ENCODE data around the gene ITPK1.

ITPK1 gene

GRCh38 chr14:93026339-93026738, 89.4 kb downstream of the ITPK1 start (continued):
- TF ChIP-seq ZNF19 (tag by site-specific recombination; IDR thresholded peaks at IDR 0.05; ENCODE audit: low read depth), result no peak

- CTCF ChIA-PET, result no interaction called here
- Histone ChIP-seq H3K36me3 (ENCODE audit: control insufficient read depth in 2 of 2, insufficient read depth in 1 of 2, low read length in 2 of 2) (no peaks in the 10 kb centered on the region), H3K4me1 (ENCODE audit: control insufficient read depth, insufficient read depth, low read length) (no peaks in the 10 kb centered on the region), H3K4me3 (ENCODE audit: low read depth, low read length) (no peak overlapping the region), H3K27ac (ENCODE audit: extremely low read depth, low read depth, low read length) (no peak overlapping the region), H3K9me3 (ENCODE audit: control insufficient read depth, insufficient read depth, low read depth, low read length) (no peaks in the 10 kb centered on the region)
- TF ChIP-seq ZNF174 (tag by site-specific recombination; IDR thresholded peaks at IDR 0.05) (no peak), ZNF335 (tag by site-specific recombination; conservative IDR thresholded peaks at IDR 0.05) (no peak), ZBTB7A (tag by site-specific recombination; IDR thresholded peaks at IDR 0.05; ENCODE audit: low read depth) (no peak), TRIM28 (IDR thresholded peaks at IDR 0.05; ENCODE audit: borderline replicate concordance, low read length) (no peak), ZBTB17 (tag by site-specific recombination; IDR thresholded peaks at IDR 0.05) (no peak), ZNF830 (tag by site-specific recombination; IDR thresholded peaks at IDR 0.05; ENCODE audit: low read depth) (no peak), ZNF146 (tag by site-specific recombination; IDR thresholded peaks at IDR 0.05) (no peak), ZNF221 (tag by site-specific recombination; IDR thresholded peaks at IDR 0.05; ENCODE audit: borderline replicate concordance) (no peak), ZNF843 (tag by site-specific recombination; IDR thresholded peaks at IDR 0.05) (no peak), ZNF214 (tag by site-specific recombination; IDR thresholded peaks at IDR 0.05; ENCODE audit: borderline replicate concordance) (no peak), ZBTB8A (tag by site-specific recombination; IDR thresholded peaks at IDR 0.05) (no peak), ZNF488 (tag by site-specific recombination; IDR thresholded peaks at IDR 0.05) (no peak), KLF8 (tag by site-specific recombination; IDR thresholded peaks at IDR 0.05) (no peak), ZNF677 (tag by site-specific recombination; IDR thresholded peaks at IDR 0.05) (no peak), ZFHX2 (tag by site-specific recombination; conservative IDR thresholded peaks at IDR 0.05) (no peak), ZNF292 (tag by site-specific recombination; IDR thresholded peaks at IDR 0.05; ENCODE audit: borderline replicate concordance, low read depth) (no peak), ZNF596 (tag by site-specific recombination; IDR thresholded peaks at IDR 0.05) (no peak)
- POLR2A ChIA-PET, result no interaction called here
Observed at GRCh38 chr14:93025055-93025454, 90.7 kb downstream of the ITPK1 start.

- ChIA-PET CTCF (no interaction called here), POLR2A (no interaction called here)
- Histone ChIP-seq H3K9me3 (ENCODE audit: control insufficient read depth, insufficient read depth, low read depth, low read length) (no peaks in the 10 kb centered on the region), H3K27ac (ENCODE audit: extremely low read depth, low read depth, low read length) (no peak overlapping the region), H3K4me1 (ENCODE audit: control insufficient read depth, insufficient read depth, low read length) (no peaks in the 10 kb centered on the region), H3K36me3 (ENCODE audit: control insufficient read depth in 2 of 2, insufficient read depth in 1 of 2, low read length in 2 of 2) (no peaks in the 10 kb centered on the region), H3K4me3 (ENCODE audit: low read depth, low read length) (no peak overlapping the region)
- no peak for TF ChIP-seq ZNF623 (tag by site-specific recombination; IDR thresholded peaks at IDR 0.05)
- TF ChIP-seq ZNF362 (tag by site-specific recombination; IDR thresholded peaks at IDR 0.05), result no peak
- no peak for TF ChIP-seq MZF1 (tag by site-specific recombination; IDR thresholded peaks at IDR 0.05; ENCODE audit: borderline replicate concordance)
- TF ChIP-seq ZNF175 (tag by site-specific recombination; IDR thresholded peaks at IDR 0.05), result no peak
- TF ChIP-seq REPIN1 (tag by site-specific recombination; IDR thresholded peaks at IDR 0.05; ENCODE audit: low read depth), result no peak
- TF ChIP-seq GLIS2 (tag by site-specific recombination; IDR thresholded peaks at IDR 0.05), result no peak
Observed at GRCh38 chr14:93024493-93024892, 91.2 kb downstream of the ITPK1 start.
